HG03196 (cell line): ENCODE data around the gene TPTE.
"Not testable (repeated sequence)": the region's sequence is repeated elsewhere in the genome, so short reads cannot be mapped to it uniquely, and the experiment has no call there.

ENCODE experiments used
- ATAC-seq: cut with Tn5 transposase; IDR thresholded peaks from one replicate; pipeline ENCODE4 v1.9.1; 2021; ENCODE audit not compliant: unreplicated experiment

Gene TPTE

DNA sequence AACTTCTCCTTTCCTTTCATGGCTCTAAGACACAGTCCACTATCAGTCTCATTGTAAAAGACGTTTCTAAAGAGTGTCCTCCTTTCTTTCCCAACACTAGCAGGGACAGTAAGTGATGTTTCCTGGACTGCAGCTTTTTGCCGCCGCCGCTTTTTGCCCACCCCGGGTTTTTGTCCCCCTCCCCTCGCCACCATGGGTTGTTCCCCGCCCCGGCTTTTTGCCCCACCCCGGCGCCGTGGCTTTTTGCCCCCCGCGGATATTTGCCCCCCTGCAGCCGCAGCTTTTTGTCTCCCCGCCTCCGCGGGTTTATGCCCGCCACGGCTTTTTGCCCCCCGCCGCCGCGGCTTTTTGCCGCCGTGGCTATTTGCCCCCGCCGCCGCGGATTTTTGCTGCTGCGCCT is 95.2 kb downstream of the TPTE start:
- no peak for ATAC-seq

- not testable (repeated sequence) for ATAC-seq
Measured at GRCh38 chr21:10617133-10617752, 95.9 kb downstream of the TPTE start.

GRCh38 chr21:10627316-10627863 is 106.0 kb downstream of the TPTE start:
- no peak for ATAC-seq

- not testable (repeated sequence) for ATAC-seq
Measured at GRCh38 chr21:10629239-10629638, 107.9 kb downstream of the TPTE start.

DNA sequence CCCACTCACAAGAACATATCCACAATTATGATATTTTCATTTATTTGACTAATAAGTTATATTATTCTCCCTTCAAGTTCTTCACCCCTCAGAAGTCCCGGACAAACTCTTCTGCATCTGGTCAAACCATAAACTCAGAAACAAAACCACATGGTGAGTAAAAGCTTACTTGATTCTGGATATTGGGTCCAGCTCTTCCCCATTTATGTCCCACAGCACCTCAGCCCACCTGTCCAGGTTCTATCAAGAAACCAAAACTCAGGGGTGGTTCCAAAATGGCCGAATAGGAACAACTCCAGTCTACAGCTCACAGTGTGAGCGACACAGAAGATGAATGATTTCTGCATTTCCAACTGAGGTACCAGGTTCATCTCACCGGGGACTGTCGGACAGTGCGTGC is 109.4 kb downstream of the TPTE start:
- not testable (repeated sequence) for ATAC-seq

DNA sequence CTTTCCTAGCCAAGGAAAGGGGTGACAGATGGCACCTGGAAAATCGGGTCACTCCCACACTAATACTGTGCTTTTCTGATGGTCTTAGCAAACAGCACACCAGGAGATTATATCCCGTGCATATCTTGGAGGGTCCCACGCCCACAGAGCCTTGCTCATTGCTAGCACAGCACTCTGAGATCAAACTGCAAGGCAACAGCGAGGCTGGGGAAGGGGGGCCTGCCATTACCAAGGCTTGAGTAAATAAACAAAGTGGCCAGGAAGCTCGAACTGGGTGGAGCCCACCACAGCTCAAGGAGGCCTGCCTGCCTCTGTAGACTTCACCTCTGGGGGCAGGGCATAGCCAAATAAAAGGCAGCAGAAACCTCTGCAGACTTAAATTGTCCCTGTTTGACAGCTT is 109.9 kb downstream of the TPTE start:
- ATAC-seq: not testable (repeated sequence)

- ATAC-seq: not testable (repeated sequence)
Measured at GRCh38 chr21:10638144-10638543, 116.8 kb downstream of the TPTE start.

DNA sequence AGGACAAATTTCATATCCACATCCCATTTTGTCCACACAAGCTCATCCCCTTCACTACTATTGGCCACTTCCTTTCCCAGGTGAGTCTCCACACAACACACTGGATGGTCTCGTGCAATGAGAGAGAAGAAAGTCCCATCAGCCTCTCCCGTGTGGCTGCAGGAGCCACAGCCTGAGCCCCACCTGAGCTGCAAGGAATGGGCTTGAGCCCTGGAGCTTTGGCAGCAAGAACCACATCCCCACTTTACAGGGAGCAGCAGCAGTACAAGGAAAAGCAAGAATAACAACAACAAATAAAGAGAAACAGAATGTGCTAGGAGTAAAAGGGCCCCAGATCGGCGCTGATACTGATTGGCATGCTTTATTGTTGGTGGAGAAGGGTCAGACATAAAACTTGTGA is 117.7 kb downstream of the TPTE start:
- ATAC-seq: no peak

DNA sequence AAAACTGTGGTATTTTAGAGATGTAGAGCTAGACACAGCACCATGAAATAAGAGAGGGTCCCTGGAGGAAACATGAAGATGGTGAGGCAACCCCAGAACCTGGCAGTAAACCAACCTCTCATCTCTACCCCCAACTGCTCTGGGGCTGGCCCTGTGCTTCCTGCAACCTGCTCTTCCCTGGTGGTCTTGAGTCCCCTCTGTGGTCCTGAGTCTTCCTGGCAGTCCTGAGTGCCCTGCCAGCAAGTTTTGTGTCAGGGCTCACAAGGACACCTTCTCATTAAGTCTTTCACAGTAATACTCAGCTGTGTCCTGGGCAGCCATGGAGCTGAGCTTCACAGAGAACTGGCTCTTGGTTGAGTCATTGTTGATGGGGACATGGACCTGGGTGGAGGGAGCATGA is 118.4 kb downstream of the TPTE start:
- not testable (repeated sequence) for ATAC-seq

GRCh38 chr21:10640446-10640845 is 119.1 kb downstream of the TPTE start:
- ATAC-seq: no peak

DNA sequence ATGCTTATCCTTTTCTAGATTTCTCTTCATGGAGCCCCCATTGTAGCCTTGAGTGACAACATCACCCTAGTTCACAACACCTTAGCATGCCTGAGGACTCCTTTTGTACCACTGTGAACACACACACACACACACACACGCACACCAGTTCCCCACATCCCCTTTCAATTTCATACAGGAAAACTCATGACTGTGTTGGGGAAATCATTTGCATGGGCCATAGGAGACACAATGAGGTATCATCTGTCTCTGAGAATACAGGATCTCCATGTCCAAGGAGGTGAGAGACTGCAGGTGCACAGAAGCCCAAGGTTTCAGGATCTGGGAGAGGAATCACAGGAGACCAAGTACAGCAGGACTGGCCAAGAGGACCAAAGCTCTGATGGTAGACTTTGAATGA is 119.7 kb downstream of the TPTE start:
- no peak for ATAC-seq

DNA sequence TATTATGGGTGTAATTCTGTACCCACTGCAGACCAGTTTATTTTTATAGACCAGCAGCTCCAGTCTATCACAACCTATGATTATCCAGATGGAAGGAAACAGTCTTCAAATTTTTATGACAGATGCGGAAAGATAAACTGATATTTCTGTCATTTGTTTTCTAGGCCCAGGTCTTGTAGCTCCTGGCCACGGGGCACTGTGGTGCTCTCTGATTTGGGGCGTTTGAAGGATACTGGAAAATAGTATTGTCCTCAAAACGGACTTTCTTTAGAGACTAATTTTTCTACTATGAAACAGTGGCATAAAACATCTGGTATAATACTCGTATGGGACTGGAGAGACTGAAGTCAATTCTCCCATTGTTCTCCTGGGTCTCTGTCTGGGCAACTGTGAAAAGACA is 124.3 kb downstream of the TPTE start:
- not testable (repeated sequence) for ATAC-seq

- not testable (repeated sequence) for ATAC-seq
Measured at GRCh38 chr21:10649350-10650149, 128.2 kb downstream of the TPTE start.

GRCh38 chr21:10650297-10650696 is 128.9 kb downstream of the TPTE start:
- not testable (repeated sequence) for ATAC-seq
